Parathyroid adenoma (tissue), 2 donors: ENCODE data around the gene MYL4.
"Not testable (repeated sequence)": the region's sequence is repeated elsewhere in the genome, so short reads cannot be mapped to it uniquely, and the experiment has no call there.

ENCODE experiments used
- H2AFZ ChIP-seq: fragments of 300-600 bp; sonication (generic); one replicate; pipeline ENCODE4 v1.7.0; 2017; ENCODE audit warnings: antibody characterized with exemption, mild to moderate bottlenecking
- H3K27ac ChIP-seq: fragments of 300-600 bp; sonication (generic); one replicate; pipeline ENCODE4 v1.7.0; 2017
- H3K27me3 ChIP-seq: fragments of 300-600 bp; sonication (generic); one replicate; pipeline ENCODE4 v1.7.0; 2017; ENCODE audit warnings: low read length; ENCODE audit not compliant: control insufficient read depth, insufficient read depth
- H3K36me3 ChIP-seq: fragments of 300-600 bp; sonication (generic); one replicate; pipeline ENCODE4 v1.7.0; 2017; ENCODE audit warnings: low read length; ENCODE audit not compliant: control insufficient read depth, insufficient read depth
- H3K4me1 ChIP-seq: fragments of 300-600 bp; sonication (generic); one replicate; pipeline ENCODE4 v1.7.0; 2017; ENCODE audit warnings: control low read depth
- H3K4me2 ChIP-seq: fragments of 300-600 bp; sonication (generic); one replicate; pipeline ENCODE4 v1.7.0; 2017; ENCODE audit warnings: low read length
- H3K4me3 ChIP-seq: fragments of 300-600 bp; sonication (generic); one replicate; pipeline ENCODE4 v1.7.0; 2017; ENCODE audit warnings: low read depth, low read length
- H3K79me2 ChIP-seq: fragments of 300-600 bp; sonication (generic); one replicate; pipeline ENCODE4 v1.7.0; 2017; ENCODE audit warnings: control low read depth
- H3K9ac ChIP-seq: fragments of 300-600 bp; sonication (generic); one replicate; pipeline ENCODE4 v1.7.0; 2017; ENCODE audit warnings: mild to moderate bottlenecking
- H3K9me3 ChIP-seq: fragments of 300-600 bp; sonication (generic); one replicate; pipeline ENCODE4 v1.7.0; 2017; ENCODE audit warnings: low read length; ENCODE audit not compliant: control insufficient read depth
- TF ChIP-seq, protein P1 (sequence below): fragments of 300-600 bp; sonication (generic); IDR thresholded peaks from one replicate; pipeline ENCODE4 v1.7.0; 2017; ENCODE audit warnings: antibody characterized with exemption, mild to moderate bottlenecking
- donor health status: primary hyperparathyroidism.

MYL4 gene

DNA sequence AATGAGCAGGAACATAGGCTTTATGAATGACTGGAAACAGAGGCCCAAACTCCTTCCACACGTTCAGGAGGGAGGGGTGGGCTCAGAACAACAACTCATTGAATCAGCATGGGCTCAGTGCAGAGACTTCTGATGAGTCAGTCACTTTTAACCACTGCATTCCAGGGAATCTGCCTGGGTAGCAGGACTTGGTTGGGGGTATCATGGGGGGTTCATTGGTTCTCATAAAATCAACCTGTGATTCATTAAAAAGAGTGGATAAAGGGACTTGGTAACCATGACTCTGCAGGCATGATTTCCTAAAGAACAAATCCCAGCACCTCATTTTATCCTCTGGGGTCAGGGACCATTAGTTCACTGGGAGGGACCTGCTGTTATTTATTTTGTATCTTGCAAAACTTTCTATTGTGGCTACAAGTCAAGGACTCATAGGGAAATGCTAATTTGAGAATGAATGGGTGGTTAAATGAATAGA is 58.2 kb downstream of the MYL4 start:
- Histone ChIP-seq H3K9me3 (no peaks in the 10 kb centered on the region), H3K27me3 (no peaks in the 10 kb centered on the region), H3K36me3 (no peaks in the 10 kb centered on the region), H3K4me1 (peaks cover 3% of the 10 kb centered on the region), H3K79me2 (peaks cover under 1% of the 10 kb centered on the region), H3K9ac (no peak overlapping the region), H3K4me2 (no peak overlapping the region), H3K27ac (no peak overlapping the region), H2AFZ (peak overlapping the region; percentile 11), H3K4me3 (no peak overlapping the region)
- TF ChIP-seq, protein P1, sequence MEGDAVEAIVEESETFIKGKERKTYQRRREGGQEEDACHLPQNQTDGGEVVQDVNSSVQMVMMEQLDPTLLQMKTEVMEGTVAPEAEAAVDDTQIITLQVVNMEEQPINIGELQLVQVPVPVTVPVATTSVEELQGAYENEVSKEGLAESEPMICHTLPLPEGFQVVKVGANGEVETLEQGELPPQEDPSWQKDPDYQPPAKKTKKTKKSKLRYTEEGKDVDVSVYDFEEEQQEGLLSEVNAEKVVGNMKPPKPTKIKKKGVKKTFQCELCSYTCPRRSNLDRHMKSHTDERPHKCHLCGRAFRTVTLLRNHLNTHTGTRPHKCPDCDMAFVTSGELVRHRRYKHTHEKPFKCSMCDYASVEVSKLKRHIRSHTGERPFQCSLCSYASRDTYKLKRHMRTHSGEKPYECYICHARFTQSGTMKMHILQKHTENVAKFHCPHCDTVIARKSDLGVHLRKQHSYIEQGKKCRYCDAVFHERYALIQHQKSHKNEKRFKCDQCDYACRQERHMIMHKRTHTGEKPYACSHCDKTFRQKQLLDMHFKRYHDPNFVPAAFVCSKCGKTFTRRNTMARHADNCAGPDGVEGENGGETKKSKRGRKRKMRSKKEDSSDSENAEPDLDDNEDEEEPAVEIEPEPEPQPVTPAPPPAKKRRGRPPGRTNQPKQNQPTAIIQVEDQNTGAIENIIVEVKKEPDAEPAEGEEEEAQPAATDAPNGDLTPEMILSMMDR, result no peak

DNA sequence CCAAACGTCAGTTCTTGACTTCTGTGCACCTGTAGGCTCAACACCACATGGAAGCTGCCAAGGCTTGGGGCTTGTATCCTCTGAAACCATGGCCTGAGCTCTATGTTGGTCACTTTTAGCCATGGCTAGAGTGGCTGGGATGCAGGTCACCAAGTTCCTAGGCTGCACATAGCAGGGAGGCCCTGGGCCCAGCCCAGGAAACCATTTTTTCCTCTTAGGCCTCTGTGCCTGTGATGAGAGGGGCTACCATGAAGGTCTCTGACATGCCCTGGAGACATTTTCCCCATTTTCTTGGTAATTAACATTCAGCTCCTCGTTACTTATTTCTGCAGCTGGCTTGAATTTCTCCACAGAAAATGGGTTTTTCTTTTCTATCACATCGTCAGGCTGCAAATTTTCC is 59.8 kb downstream of the MYL4 start:
- H3K79me2 ChIP-seq, H3K27ac ChIP-seq, H3K27me3 ChIP-seq, H3K9me3 ChIP-seq, H3K9ac ChIP-seq, H3K36me3 ChIP-seq, H3K4me3 ChIP-seq, H3K4me2 ChIP-seq, H2AFZ ChIP-seq: not testable (repeated sequence)
- H3K4me1 ChIP-seq, result peaks cover 15% of the 10 kb centered on the region

DNA sequence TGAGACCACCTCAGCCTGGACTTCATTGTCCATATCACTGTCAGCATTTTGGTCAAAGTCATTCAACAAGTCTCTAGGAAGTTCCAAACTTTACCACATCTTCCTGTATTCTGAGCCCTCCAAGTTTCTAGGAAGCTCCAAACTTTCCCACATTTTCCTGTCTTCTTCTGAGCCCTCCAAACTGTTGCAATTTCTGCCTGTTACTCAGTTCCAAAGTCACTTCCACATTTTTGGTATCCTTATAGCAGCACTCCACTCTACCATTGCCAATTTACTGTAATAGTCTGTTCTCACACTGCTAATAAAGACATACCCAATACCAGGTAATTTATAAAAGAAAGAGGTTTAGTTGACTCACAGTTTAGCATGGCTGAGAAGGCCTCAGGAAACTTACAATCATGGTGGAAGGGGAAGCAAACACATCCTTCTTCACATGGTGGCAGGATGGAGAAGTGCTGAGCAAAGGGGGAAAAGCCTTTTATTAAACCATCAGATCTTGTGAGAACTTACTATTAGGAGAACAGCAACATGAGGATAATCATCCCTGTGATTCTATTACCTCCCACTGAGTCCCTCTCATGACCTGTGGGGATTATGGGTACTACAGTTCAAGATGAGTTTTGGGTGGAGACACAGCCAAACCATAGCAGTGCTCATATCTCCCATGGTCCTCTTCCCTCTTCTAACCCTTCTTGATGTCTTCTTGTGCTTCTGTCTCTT is 60.6 kb downstream of the MYL4 start:
- not testable (repeated sequence) for H3K27ac ChIP-seq, H3K9me3 ChIP-seq, H3K79me2 ChIP-seq, H3K4me2 ChIP-seq, H3K36me3 ChIP-seq, H3K27me3 ChIP-seq, H2AFZ ChIP-seq, H3K4me3 ChIP-seq, H3K9ac ChIP-seq
- peaks cover 21% of the 10 kb centered on the region for H3K4me1 ChIP-seq

DNA sequence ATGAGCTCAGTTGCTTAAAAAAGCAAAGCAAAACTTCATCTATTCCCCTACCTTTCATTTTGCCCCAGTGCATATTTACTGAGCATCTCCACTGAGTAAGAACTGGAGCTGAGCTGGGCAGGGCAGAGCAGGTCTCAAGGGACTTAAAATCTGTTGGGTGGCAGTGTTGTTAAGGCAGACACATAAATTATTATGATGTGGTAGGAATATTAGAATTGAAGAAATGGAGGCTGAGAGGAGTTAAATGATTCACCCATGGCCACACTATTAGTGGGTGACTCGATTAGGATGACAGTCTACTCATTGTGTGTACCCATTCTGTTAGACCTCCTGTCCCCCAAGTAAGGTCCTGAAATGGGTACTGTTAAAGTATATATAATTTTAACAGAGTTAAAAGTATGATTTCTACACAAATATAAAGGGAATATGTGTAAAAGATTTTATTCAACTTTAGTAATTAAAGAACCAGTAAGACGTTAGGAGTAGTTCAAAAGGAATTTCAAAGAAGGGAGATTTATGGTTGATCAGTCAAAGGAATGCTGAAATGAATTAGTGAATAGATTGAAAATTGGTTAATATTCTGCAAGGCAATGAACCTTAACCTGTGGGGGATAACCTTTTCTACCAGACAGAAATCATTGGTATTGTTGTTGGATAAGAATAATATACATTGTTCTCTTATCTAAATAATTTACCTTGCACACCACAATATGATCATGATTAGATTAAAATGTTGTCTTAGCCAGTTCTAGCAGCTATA is 62.0 kb downstream of the MYL4 start:
- H3K9me3 ChIP-seq, result no peaks in the 10 kb centered on the region
- no peaks in the 10 kb centered on the region for H3K36me3 ChIP-seq
- TF ChIP-seq, protein P1, result no peak
- H2AFZ ChIP-seq, result no peak overlapping the region
- H3K4me1 ChIP-seq, result peaks cover 35% of the 10 kb centered on the region
- H3K27me3 ChIP-seq, result no peaks in the 10 kb centered on the region
- no peak overlapping the region for H3K27ac ChIP-seq
- no peaks in the 10 kb centered on the region for H3K79me2 ChIP-seq
- no peak overlapping the region for H3K4me3 ChIP-seq
- no peak overlapping the region for H3K9ac ChIP-seq
- no peak overlapping the region for H3K4me2 ChIP-seq

DNA sequence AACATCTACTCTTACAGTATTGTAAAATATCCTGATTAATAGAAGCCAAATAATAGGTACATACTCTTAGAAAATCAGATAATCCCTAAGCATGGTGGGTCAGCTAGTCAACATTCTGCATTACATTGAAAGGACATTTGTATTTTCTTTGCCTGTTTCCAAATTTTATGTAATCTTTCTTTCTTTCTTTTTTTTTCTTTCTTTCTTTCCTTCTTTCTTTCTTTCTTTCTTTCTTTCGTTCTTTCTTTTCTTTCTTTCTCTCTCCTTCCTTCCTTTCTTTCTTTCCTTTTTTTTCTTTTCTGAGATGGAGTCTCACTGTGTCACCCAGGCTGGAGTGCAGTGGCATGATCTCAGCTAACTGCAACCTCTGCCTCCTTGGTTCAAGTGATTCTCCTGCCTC is 63.3 kb downstream of the MYL4 start:
- Histone ChIP-seq H3K4me1 (peaks cover 46% of the 10 kb centered on the region), H3K27me3 (no peaks in the 10 kb centered on the region), H3K4me3 (no peak overlapping the region), H3K36me3 (no peaks in the 10 kb centered on the region), H3K4me2 (no peak overlapping the region), H2AFZ (no peak overlapping the region), H3K79me2 (no peaks in the 10 kb centered on the region), H3K9me3 (no peaks in the 10 kb centered on the region), H3K9ac (no peak overlapping the region), H3K27ac (no peak overlapping the region)
- TF ChIP-seq, protein P1, result no peak
